Keratinocyte (primary cell): ENCODE results near the gene DNAJA4. TPM values are rescaled to one million over a fixed set of nuclear protein-coding genes. Genes with fewer than 3 reads are reported as not detected.

Source experiments
- DNase-seq: peaks from one replicate; pipeline ENCODE4 v3.0.0-alpha.2; 2011; ENCODE audit warnings: low read depth, missing footprints, low spot score
- FAIRE-seq: peaks from 2 replicates; lab custom pipeline; 2011; peaks lifted over from hg19 to GRCh38; lab: Jason Lieb, UNC
- H2AFZ ChIP-seq: 2 replicates; pipeline ENCODE4 v1.6.0; 2012; ENCODE audit warnings: low read length, control low read depth, inconsistent platforms; ENCODE audit not compliant: control insufficient read depth
- H3K27ac ChIP-seq: 2 replicates; pipeline ENCODE4 v1.5.1; 2011; ENCODE audit warnings: low read length; ENCODE audit not compliant: control insufficient read depth, insufficient read depth
- H3K27me3 ChIP-seq: 3 replicates; pipeline ENCODE4 v1.6.0; 2011; ENCODE audit warnings: low read length; ENCODE audit not compliant: control insufficient read depth, insufficient read depth; ENCODE audit errors: extremely low read depth
- H3K36me3 ChIP-seq, 2 experiments: 2 replicates in 1 of 2; 3 replicates in 1 of 2; pipeline ENCODE4 v1.5.1; 2011; ENCODE audit warnings: low read length in 2 of 2, mild to moderate bottlenecking in 1 of 2; ENCODE audit not compliant: control insufficient read depth in 2 of 2, insufficient read depth in 2 of 2; ENCODE audit errors: extremely low read depth in 1 of 2
- H3K4me1 ChIP-seq: 3 replicates; pipeline ENCODE4 v1.5.1; 2011; ENCODE audit warnings: low read length; ENCODE audit not compliant: control insufficient read depth, insufficient read depth; ENCODE audit errors: extremely low read depth
- H3K4me2 ChIP-seq: 3 replicates; pipeline ENCODE4 v1.6.0; 2011; ENCODE audit warnings: low read depth, low read length; ENCODE audit not compliant: control insufficient read depth, insufficient read depth; ENCODE audit errors: extremely low read depth
- H3K4me3 ChIP-seq, 3 experiments: fragments of 200-600 bp in 1 of 3; sonication (generic) in 1 of 3; 2 replicates in 2 of 3; 3 replicates in 1 of 3; pipeline ENCODE4 v1.5.1; 2011 to 2016; ENCODE audit warnings: low read length in 3 of 3, mild to moderate bottlenecking in 3 of 3, control low read depth in 2 of 3, inconsistent platforms in 1 of 3, low read depth in 1 of 3, mixed read lengths in 1 of 3, mixed run types in 1 of 3, moderate library complexity in 1 of 3; ENCODE audit not compliant: control insufficient read depth in 2 of 3, insufficient read depth in 2 of 3; ENCODE audit errors: extremely low read depth in 1 of 3
- H3K79me2 ChIP-seq: 2 replicates; pipeline ENCODE4 v1.6.0; 2012; ENCODE audit warnings: low read length; ENCODE audit not compliant: control insufficient read depth, insufficient read depth
- H3K9ac ChIP-seq: 3 replicates; pipeline ENCODE4 v1.6.0; 2011; ENCODE audit warnings: low read length; ENCODE audit not compliant: control insufficient read depth, insufficient read depth; ENCODE audit errors: extremely low read depth
- H3K9me1 ChIP-seq: 3 replicates; pipeline ENCODE4 v1.6.0; 2011; ENCODE audit warnings: low read length; ENCODE audit not compliant: control insufficient read depth, insufficient read depth; ENCODE audit errors: extremely low read depth
- H3K9me3 ChIP-seq: 2 replicates; pipeline ENCODE4 v1.5.1; 2012; ENCODE audit warnings: low read depth, low read length; ENCODE audit not compliant: control insufficient read depth
- H4K20me1 ChIP-seq: 3 replicates; pipeline ENCODE4 v1.6.0; 2011; ENCODE audit warnings: low read length; ENCODE audit not compliant: control insufficient read depth, insufficient read depth; ENCODE audit errors: extremely low read depth
- EZH2 ChIP-seq: IDR thresholded peaks from one replicate; pipeline ENCODE4 v1.6.1; 2012; ENCODE audit warnings: inconsistent platforms, mild to moderate bottlenecking, low read length, moderate library complexity
- dilution Hi-C: fragments of 300-500 bp; cut with MboI; formaldehyde crosslinking; loops from one replicate; pipeline ENCODE4 v1.7.0; 2020; ENCODE audit warnings: low sequenced_read_pairs; ENCODE audit not compliant: extremely low pct_ligation_motif_present
- polyA plus RNA-seq, 5 experiments: library from polyadenylated mRNA; depleted of rRNA in 3 of 5; stranded (reverse) in 3 of 5; stranded (forward) in 1 of 5; unstranded in 1 of 5; fragments of >200 nt; gene quantifications; 1 replicate in 1 of 5; 2 replicates in 3 of 5; 3 replicates in 1 of 5; pipeline versions ENCODE4 v1.2.1 to v1.2.3, GENCODE V29; 2011 to 2012; ENCODE audit warnings: missing spikeins in 2 of 5, low read depth in 1 of 5, low replicate concordance in 1 of 5
- TF ChIP-seq, protein P1 (sequence below), 3 experiments: IDR thresholded peaks in 1 of 3; conservative IDR thresholded peaks in 1 of 3; optimal IDR thresholded peaks in 1 of 3; 2 replicates in 2 of 3; 3 replicates in 1 of 3; pipeline versions ENCODE3 to v1.5.1; 2011; ENCODE audit warnings: low read length in 3 of 3, mild to moderate bottlenecking in 3 of 3, moderate library complexity in 2 of 3, control low read depth in 1 of 3, inconsistent platforms in 1 of 3; ENCODE audit not compliant: insufficient read depth in 2 of 3; ENCODE audit errors: extremely low read depth in 1 of 3

DNAJA4 gene
- polyA plus RNA-seq, 1 donor (not counting 4 experiments of a cell fraction or from before 2014, with no cell fraction given), result 4.1 TPM

- Histone ChIP-seq H3K9me1 (no peaks in the 10 kb centered on the region), H3K4me2 (no peak overlapping the region), H3K9me3 (no peaks in the 10 kb centered on the region), H3K36me3 (no peaks in the 10 kb centered on the region), H3K27ac (no peak overlapping the region), H3K4me1 (no peaks in the 10 kb centered on the region), H3K9ac (no peak overlapping the region), H3K79me2 (no peaks in the 10 kb centered on the region), H4K20me1 (no peaks in the 10 kb centered on the region), H2AFZ (no peak overlapping the region), H3K4me3 (no peak overlapping the region), H3K27me3 (no peaks in the 10 kb centered on the region)
- TF ChIP-seq EZH2, result no peak
- TF ChIP-seq, protein P1, sequence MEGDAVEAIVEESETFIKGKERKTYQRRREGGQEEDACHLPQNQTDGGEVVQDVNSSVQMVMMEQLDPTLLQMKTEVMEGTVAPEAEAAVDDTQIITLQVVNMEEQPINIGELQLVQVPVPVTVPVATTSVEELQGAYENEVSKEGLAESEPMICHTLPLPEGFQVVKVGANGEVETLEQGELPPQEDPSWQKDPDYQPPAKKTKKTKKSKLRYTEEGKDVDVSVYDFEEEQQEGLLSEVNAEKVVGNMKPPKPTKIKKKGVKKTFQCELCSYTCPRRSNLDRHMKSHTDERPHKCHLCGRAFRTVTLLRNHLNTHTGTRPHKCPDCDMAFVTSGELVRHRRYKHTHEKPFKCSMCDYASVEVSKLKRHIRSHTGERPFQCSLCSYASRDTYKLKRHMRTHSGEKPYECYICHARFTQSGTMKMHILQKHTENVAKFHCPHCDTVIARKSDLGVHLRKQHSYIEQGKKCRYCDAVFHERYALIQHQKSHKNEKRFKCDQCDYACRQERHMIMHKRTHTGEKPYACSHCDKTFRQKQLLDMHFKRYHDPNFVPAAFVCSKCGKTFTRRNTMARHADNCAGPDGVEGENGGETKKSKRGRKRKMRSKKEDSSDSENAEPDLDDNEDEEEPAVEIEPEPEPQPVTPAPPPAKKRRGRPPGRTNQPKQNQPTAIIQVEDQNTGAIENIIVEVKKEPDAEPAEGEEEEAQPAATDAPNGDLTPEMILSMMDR (optimal IDR thresholded peaks at IDR 0.05 in 1 of 3, IDR thresholded peaks at IDR 0.05 in 1 of 3, conservative IDR thresholded peaks at IDR 0.05 in 1 of 3; ENCODE audit: extremely low read depth in 1 of 3, insufficient read depth in 2 of 3, low read length in 3 of 3), result no peak
- no peak for FAIRE-seq
- dilution Hi-C loops, result no loop called here
- no peak for DNase-seq
These were observed 8.3 kb upstream of the DNAJA4 start for GRCh38 chr15:78256044-78256437.

GRCh38 chr15:78257681-78258080 lies 6.7 kb upstream of the DNAJA4 start:
- dilution Hi-C loops, result no loop called here
- FAIRE-seq, result no peak
- Histone ChIP-seq H3K36me3 (no peaks in the 10 kb centered on the region), H3K4me1 (no peaks in the 10 kb centered on the region), H3K79me2 (no peaks in the 10 kb centered on the region), H3K4me2 (no peak overlapping the region), H3K9me1 (no peaks in the 10 kb centered on the region), H3K4me3 (no peak overlapping the region), H3K27ac (no peak overlapping the region), H3K9me3 (no peaks in the 10 kb centered on the region), H2AFZ (no peak overlapping the region), H3K9ac (no peak overlapping the region), H3K27me3 (no peaks in the 10 kb centered on the region), H4K20me1 (no peaks in the 10 kb centered on the region)
- DNase-seq, result no peak
- no peak for TF ChIP-seq EZH2
- TF ChIP-seq, protein P1 (optimal IDR thresholded peaks at IDR 0.05 in 1 of 3, IDR thresholded peaks at IDR 0.05 in 1 of 3, conservative IDR thresholded peaks at IDR 0.05 in 1 of 3; ENCODE audit: extremely low read depth in 1 of 3, insufficient read depth in 2 of 3, low read length in 3 of 3), result no peak
